ENCODE measurements around the gene NOL8.

Gene NOL8

DNA sequence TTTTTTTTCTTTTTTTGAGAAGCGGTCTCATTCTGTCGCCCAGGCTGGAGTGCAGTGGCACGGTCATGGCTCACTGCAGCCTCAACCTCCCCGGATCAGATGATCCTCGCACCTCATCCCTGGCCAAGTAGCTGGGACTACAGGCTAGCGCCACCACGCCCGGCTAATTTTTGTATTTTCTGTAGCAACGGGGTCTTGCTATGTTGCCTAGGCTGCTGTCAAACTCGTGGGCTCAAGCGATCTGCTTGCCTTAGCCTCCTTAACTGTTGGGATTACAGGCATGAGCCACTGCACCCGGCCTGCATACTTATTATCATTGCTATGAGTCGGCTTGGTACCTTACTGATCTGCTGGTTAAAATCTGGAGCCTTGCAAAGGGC lies 30.9 kb downstream of the NOL8 start:
- TF ChIP-seq ZBTB7A (IDR thresholded peaks at IDR 0.05; ENCODE audit: low read depth): 0 out of 2 replicates have a peak, but pooled peaks have one; percentile 10
- TF ChIP-seq CREB1 (IDR thresholded peaks at IDR 0.05; ENCODE audit: low read depth): no peak
- TF ChIP-seq, protein P1, sequence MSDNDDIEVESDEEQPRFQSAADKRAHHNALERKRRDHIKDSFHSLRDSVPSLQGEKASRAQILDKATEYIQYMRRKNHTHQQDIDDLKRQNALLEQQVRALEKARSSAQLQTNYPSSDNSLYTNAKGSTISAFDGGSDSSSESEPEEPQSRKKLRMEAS (IDR thresholded peaks at IDR 0.05): no peak

DNA sequence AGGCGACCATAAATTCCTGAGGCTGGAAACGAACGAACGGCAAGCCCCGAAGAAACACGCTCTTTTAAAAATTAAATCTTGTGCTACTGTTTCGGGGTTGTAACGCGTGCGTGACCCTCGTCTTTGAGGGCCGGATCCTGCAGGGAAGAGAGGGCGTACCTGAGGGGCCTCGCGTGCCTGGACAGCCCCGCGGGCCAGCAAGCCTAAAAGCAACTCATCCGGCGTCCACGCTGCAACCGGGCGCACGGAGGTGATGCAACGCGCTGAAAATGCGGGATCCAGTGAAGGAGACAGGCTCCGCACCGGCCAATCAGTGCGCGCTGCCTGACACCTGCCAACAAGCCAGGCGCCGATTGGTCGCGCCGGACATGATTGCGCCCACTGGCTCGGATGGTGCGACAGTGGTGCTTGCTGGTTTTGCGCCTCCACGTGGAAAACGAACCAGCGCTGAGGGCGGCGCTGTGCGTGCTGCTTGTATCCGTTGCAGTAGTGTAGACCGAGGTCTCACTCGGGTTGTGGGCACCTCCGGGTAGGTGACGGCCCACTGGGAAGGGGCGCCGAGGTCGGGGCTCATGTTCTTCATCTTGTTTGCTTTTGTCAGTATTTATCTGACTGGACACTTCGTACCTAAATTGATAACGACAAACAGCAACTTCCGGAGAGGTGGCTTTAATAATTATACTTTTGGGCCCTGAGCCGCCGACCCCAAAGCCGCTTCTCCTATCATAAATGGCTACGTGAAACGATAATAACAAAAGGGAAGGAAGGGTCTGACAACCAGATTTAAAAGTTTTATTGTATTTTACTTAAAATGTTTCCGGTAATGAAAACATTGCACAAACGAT lies 31.5 kb downstream of the NOL8 start, which contains the start of gene IARS1:
Gene IARS1 (minus strand): TSS at position 246 of the 845 bp plus-strand sequence. CDS start 4,278 bp downstream, outside the sequence.
- TF ChIP-seq, protein P1 (IDR thresholded peaks at IDR 0.05): peak; percentile 100
- TF ChIP-seq EGR1 (IDR thresholded peaks at IDR 0.05): no peak
- peak; percentile 49; the same call in 1 of the 2 replicates for TF ChIP-seq FOXM1 (IDR thresholded peaks at IDR 0.05; ENCODE audit: borderline replicate concordance, low read depth)
- TF ChIP-seq CEBPB (IDR thresholded peaks at IDR 0.05): peak; percentile 93
- TF ChIP-seq CREB1 (IDR thresholded peaks at IDR 0.05; ENCODE audit: low read depth): peak; percentile 63; the same call in 1 of the 2 replicates
- TF ChIP-seq TAF1 (IDR thresholded peaks at IDR 0.05; ENCODE audit: low read depth): peak; percentile 81
- peak; percentile 77 for TF ChIP-seq YY1 (IDR thresholded peaks at IDR 0.05; ENCODE audit: low read depth)
- no peak for TF ChIP-seq RAD21 (IDR thresholded peaks at IDR 0.05; ENCODE audit: low read depth)
- TF ChIP-seq ZBTB7A (IDR thresholded peaks at IDR 0.05; ENCODE audit: low read depth): peak; percentile 66; the same call in 1 of the 2 replicates
- TF ChIP-seq NFIC (IDR thresholded peaks at IDR 0.05): no peak
- TF ChIP-seq, protein P2, sequence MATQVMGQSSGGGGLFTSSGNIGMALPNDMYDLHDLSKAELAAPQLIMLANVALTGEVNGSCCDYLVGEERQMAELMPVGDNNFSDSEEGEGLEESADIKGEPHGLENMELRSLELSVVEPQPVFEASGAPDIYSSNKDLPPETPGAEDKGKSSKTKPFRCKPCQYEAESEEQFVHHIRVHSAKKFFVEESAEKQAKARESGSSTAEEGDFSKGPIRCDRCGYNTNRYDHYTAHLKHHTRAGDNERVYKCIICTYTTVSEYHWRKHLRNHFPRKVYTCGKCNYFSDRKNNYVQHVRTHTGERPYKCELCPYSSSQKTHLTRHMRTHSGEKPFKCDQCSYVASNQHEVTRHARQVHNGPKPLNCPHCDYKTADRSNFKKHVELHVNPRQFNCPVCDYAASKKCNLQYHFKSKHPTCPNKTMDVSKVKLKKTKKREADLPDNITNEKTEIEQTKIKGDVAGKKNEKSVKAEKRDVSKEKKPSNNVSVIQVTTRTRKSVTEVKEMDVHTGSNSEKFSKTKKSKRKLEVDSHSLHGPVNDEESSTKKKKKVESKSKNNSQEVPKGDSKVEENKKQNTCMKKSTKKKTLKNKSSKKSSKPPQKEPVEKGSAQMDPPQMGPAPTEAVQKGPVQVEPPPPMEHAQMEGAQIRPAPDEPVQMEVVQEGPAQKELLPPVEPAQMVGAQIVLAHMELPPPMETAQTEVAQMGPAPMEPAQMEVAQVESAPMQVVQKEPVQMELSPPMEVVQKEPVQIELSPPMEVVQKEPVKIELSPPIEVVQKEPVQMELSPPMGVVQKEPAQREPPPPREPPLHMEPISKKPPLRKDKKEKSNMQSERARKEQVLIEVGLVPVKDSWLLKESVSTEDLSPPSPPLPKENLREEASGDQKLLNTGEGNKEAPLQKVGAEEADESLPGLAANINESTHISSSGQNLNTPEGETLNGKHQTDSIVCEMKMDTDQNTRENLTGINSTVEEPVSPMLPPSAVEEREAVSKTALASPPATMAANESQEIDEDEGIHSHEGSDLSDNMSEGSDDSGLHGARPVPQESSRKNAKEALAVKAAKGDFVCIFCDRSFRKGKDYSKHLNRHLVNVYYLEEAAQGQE (IDR thresholded peaks at IDR 0.05; ENCODE audit: low read depth): no peak
- peak; percentile 66 for TF ChIP-seq TCF12 (IDR thresholded peaks at IDR 0.05; ENCODE audit: low read depth)
- TF ChIP-seq, protein P3, sequence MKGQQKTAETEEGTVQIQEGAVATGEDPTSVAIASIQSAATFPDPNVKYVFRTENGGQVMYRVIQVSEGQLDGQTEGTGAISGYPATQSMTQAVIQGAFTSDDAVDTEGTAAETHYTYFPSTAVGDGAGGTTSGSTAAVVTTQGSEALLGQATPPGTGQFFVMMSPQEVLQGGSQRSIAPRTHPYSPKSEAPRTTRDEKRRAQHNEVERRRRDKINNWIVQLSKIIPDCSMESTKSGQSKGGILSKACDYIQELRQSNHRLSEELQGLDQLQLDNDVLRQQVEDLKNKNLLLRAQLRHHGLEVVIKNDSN (IDR thresholded peaks at IDR 0.05): peak; percentile 72
- TF ChIP-seq EP300 (IDR thresholded peaks at IDR 0.05; ENCODE audit: borderline replicate concordance): peak; percentile 10; the same call in 1 of the 2 replicates
- peak; percentile 22; the same call in 1 of the 2 replicates for TF ChIP-seq TEAD4 (IDR thresholded peaks at IDR 0.05)

DNA sequence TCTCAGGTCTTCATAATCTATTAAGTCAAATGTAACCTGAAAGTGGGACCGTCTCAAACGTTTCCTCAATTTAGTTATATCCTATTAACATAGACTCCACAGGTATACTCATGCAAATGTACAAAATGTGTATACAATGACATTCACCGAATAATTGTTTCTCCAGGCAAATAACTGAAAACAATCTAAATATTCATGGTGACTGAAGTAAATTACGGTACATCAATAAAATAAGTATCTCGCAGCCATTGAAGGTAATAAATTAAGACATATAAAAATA lies 32.1 kb downstream of the NOL8 start:
- TF ChIP-seq EGR1 (IDR thresholded peaks at IDR 0.05) (no peak), TCF12 (IDR thresholded peaks at IDR 0.05; ENCODE audit: low read depth) (no peak), FOXM1 (IDR thresholded peaks at IDR 0.05; ENCODE audit: borderline replicate concordance, low read depth) (no peak), TEAD4 (IDR thresholded peaks at IDR 0.05) (no peak), NFIC (IDR thresholded peaks at IDR 0.05) (no peak), CEBPB (IDR thresholded peaks at IDR 0.05) (no peak), YY1 (IDR thresholded peaks at IDR 0.05; ENCODE audit: low read depth) (no peak), EP300 (IDR thresholded peaks at IDR 0.05; ENCODE audit: borderline replicate concordance) (no peak), RAD21 (IDR thresholded peaks at IDR 0.05; ENCODE audit: low read depth) (no peak)
- TF ChIP-seq, protein P2 (IDR thresholded peaks at IDR 0.05; ENCODE audit: low read depth): no peak

DNA sequence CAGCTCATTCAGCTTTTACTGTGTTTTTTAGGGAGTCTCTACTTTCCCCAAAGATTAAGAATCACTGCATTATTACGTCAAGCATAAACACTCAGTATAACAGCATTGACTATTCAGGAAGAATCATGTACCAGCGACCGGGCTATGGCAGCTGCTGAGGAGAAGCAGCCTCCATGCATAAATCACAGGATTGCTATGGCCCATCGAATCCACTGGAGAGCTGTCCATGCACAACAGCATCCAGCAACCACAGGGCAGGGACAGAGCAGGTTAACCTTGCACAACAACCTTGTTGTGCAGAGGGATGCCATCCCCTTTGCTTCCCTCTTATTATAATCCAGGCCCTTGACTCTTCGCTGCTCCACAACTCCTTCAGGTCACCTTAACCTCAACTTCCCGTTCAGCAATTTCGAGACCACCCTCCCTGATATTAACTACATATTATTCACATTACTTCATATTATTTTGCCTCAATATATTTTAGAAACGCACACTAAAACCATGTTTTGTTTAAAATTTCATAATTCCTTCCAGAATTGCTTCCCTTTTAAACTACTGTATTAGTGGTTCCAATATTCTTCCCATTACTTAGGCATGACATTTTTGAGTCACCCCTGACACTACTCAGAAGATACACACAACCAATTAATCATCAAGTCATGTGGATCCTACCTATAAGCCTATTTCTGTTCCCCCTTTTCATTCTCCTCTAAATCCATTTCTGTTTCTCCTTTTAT lies 32.6 kb downstream of the NOL8 start:
- TF ChIP-seq TEAD4 (IDR thresholded peaks at IDR 0.05) (no peak), EGR1 (IDR thresholded peaks at IDR 0.05) (no peak), TAF1 (IDR thresholded peaks at IDR 0.05; ENCODE audit: low read depth) (no peak), CEBPB (IDR thresholded peaks at IDR 0.05) (no peak), NFIC (IDR thresholded peaks at IDR 0.05) (no peak), RAD21 (IDR thresholded peaks at IDR 0.05; ENCODE audit: low read depth) (no peak), TCF12 (IDR thresholded peaks at IDR 0.05; ENCODE audit: low read depth) (no peak), YY1 (IDR thresholded peaks at IDR 0.05; ENCODE audit: low read depth) (no peak), FOXM1 (IDR thresholded peaks at IDR 0.05; ENCODE audit: borderline replicate concordance, low read depth) (no peak), EP300 (IDR thresholded peaks at IDR 0.05; ENCODE audit: borderline replicate concordance) (no peak), CREB1 (IDR thresholded peaks at IDR 0.05; ENCODE audit: low read depth) (no peak), ZBTB7A (IDR thresholded peaks at IDR 0.05; ENCODE audit: low read depth) (no peak)
- TF ChIP-seq, protein P2 (IDR thresholded peaks at IDR 0.05; ENCODE audit: low read depth): no peak
- TF ChIP-seq, protein P3 (IDR thresholded peaks at IDR 0.05): no peak
- TF ChIP-seq, protein P1 (IDR thresholded peaks at IDR 0.05): no peak

Measured in Ishikawa (cell line).